Liver (tissue), 9 donors: ENCODE data around the gene PLCB4. TPM values are rescaled to one million over a fixed set of nuclear protein-coding genes. Genes with fewer than 3 reads are reported as not detected.

Source experiments
- DNase-seq: peaks from one replicate; pipeline ENCODE4 v3.0.0-alpha.2; 2017; ENCODE audit warnings: low spot score
- H3K27ac ChIP-seq, 2 donors: one replicate each; pipeline ENCODE4 v1.7.0; 2013; ENCODE audit warnings: inconsistent platforms in 2 of 2, low read length in 2 of 2, control low read depth in 1 of 2, low read depth in 1 of 2, mild to moderate bottlenecking in 1 of 2
- H3K27me3 ChIP-seq, 4 donors: one replicate each; pipeline versions ENCODE4 v1.6.1 to v1.7.0; 2013; ENCODE audit warnings: low read length in 3 of 4, inconsistent platforms in 1 of 4, mild to moderate bottlenecking in 1 of 4, moderate library complexity in 1 of 4; ENCODE audit not compliant: control insufficient read depth in 4 of 4, insufficient read depth in 4 of 4
- H3K36me3 ChIP-seq, 4 donors: one replicate each; pipeline versions ENCODE4 v1.6.1 to v1.7.0; 2013; ENCODE audit warnings: low read length in 3 of 4, mild to moderate bottlenecking in 3 of 4, low read depth in 1 of 4, moderate library complexity in 1 of 4; ENCODE audit not compliant: control insufficient read depth in 4 of 4, insufficient read depth in 3 of 4
- H3K4me1 ChIP-seq, 4 donors: one replicate each; pipeline versions ENCODE4 v1.6.1 to v1.7.0; 2013; ENCODE audit warnings: low read length in 3 of 4, mild to moderate bottlenecking in 3 of 4, moderate library complexity in 1 of 4; ENCODE audit not compliant: control insufficient read depth in 4 of 4, insufficient read depth in 4 of 4
- H3K4me3 ChIP-seq, 3 donors: one replicate each; pipeline versions ENCODE4 v1.6.1 to v1.7.0; 2013; ENCODE audit warnings: low read length in 3 of 3, control low read depth in 1 of 3, low read depth in 1 of 3, mild to moderate bottlenecking in 1 of 3
- H3K9ac ChIP-seq, 2 donors: one replicate each; pipeline ENCODE4 v1.7.0; 2013; ENCODE audit warnings: low read length in 2 of 2, mild to moderate bottlenecking in 2 of 2, moderate library complexity in 2 of 2, control low read depth in 1 of 2, low read depth in 1 of 2
- H3K9me3 ChIP-seq, 4 donors: one replicate each; pipeline versions ENCODE4 v1.6.1 to v1.7.0; 2013; ENCODE audit warnings: low read length in 3 of 4; ENCODE audit not compliant: control insufficient read depth in 4 of 4
- ATF3 ChIP-seq: IDR thresholded peaks from 2 replicates; pipeline ENCODE4 v1.6.1; 2016; ENCODE audit warnings: antibody characterized with exemption
- CTCF ChIP-seq: fragments of 150-350 bp; IDR thresholded peaks from 2 replicates; pipeline ENCODE4 v1.5.1; 2017; ENCODE audit warnings: improper control_type of control experiment, low read depth, low read length; ENCODE audit not compliant: missing input control
- EGR1 ChIP-seq, 2 donors: IDR thresholded peaks; 2 replicates each; pipeline ENCODE4 v1.6.1; 2016 to 2018; ENCODE audit warnings: antibody characterized with exemption in 2 of 2, low read depth in 2 of 2
- FOXA1 ChIP-seq: IDR thresholded peaks from 2 replicates; pipeline ENCODE4 v1.6.1; 2016; ENCODE audit warnings: antibody characterized with exemption
- FOXA2 ChIP-seq: IDR thresholded peaks from 2 replicates; pipeline ENCODE4 v1.6.1; 2016; ENCODE audit warnings: antibody characterized with exemption
- GABPA ChIP-seq, 2 donors: IDR thresholded peaks in 1 of 2; conservative IDR thresholded peaks in 1 of 2; 2 replicates each; pipeline ENCODE4 v1.6.1; 2016; ENCODE audit warnings: antibody characterized with exemption in 2 of 2, mild to moderate bottlenecking in 1 of 2, moderate library complexity in 1 of 2
- HNF4G ChIP-seq: IDR thresholded peaks from 2 replicates; pipeline ENCODE4 v1.6.1; 2016; ENCODE audit warnings: antibody characterized with exemption
- JUND ChIP-seq, 2 donors: IDR thresholded peaks; 2 replicates each; pipeline ENCODE4 v1.6.1; 2016; ENCODE audit warnings: antibody characterized with exemption in 2 of 2
- REST ChIP-seq: IDR thresholded peaks from 2 replicates; pipeline ENCODE4 v1.6.1; 2016; ENCODE audit warnings: antibody characterized with exemption, mild to moderate bottlenecking
- SP1 ChIP-seq: IDR thresholded peaks from 2 replicates; pipeline ENCODE4 v1.6.1; 2018; ENCODE audit warnings: antibody characterized with exemption, mild to moderate bottlenecking
- TAF1 ChIP-seq: conservative IDR thresholded peaks from 2 replicates; pipeline ENCODE4 v1.6.1; 2016; ENCODE audit warnings: antibody characterized with exemption, mild to moderate bottlenecking
- YY1 ChIP-seq: IDR thresholded peaks from 2 replicates; pipeline ENCODE4 v1.6.1; 2016; ENCODE audit warnings: antibody characterized with exemption, mild to moderate bottlenecking
- ZBTB33 ChIP-seq: IDR thresholded peaks from 2 replicates; pipeline ENCODE4 v1.6.1; 2016; ENCODE audit warnings: antibody characterized with exemption
- WGBS: extraction: QIAGEN DNeasy Blood & Tissue Kit; methylation state at CpG from one replicate; pipeline ENCODE4 v1.1.7; 2013; 5-methylcytosine and 5-hydroxymethylcytosine counted together
- polyA plus RNA-seq, 2 donors: library from polyadenylated mRNA; stranded (reverse) in 1 of 2; unstranded in 1 of 2; fragments of 200-250 nt in 1 of 2; fragments of >200 nt in 1 of 2; fragmentation: Nextera tagmentation in 1 of 2; extraction: Ambion mirVana in 1 of 2; gene quantifications; one replicate each; pipeline versions ENCODE4 v1.2.1 to v1.2.3, GENCODE V29; 2013 to 2015
- total RNA-seq, 2 donors: library from RNA; depleted of rRNA; stranded (reverse); fragments of >200 nt; gene quantifications; one replicate each; pipeline ENCODE4 v1.2.3, GENCODE V29; 2014
- donor health status: healthy.
- donor health status: healthy.
- donor health status: healthy.
- donor health status: healthy.
- donor health status: healthy.

Gene PLCB4
- total and polyA plus RNA-seq, 4 donors, result 0.14 to 0.67 (median 0.30) TPM

- TF ChIP-seq SP1 (no peak), ATF3 (no peak)
- Histone ChIP-seq H3K4me3 (no peak overlapping the region), H3K9ac (no peak overlapping the region), H3K27ac (no peak overlapping the region), H3K36me3 (no peaks in the 10 kb centered on the region), H3K9me3 (no peaks in the 10 kb centered on the region), H3K4me1 (no peaks in the 10 kb centered on the region), H3K27me3 (no peaks in the 10 kb centered on the region)
- 99% methylated on average over 1 of the region's 1 CpG for WGBS
- DNase-seq, result no peak
Observed at GRCh38 chr20:9287826-9288225, 218.9 kb downstream of the PLCB4 start.

- 82% methylated on average over 2 of the region's 2 CpGs for WGBS
- no peaks in the 10 kb centered on the region for H3K9me3 ChIP-seq
Observed at GRCh38 chr20:9290331-9290730, 221.4 kb downstream of the PLCB4 start.

More at GRCh38 chr20:9290331-9290730, 221.4 kb downstream of the PLCB4 start:
- Histone ChIP-seq H3K9ac (no peak overlapping the region), H3K4me3 (no peak overlapping the region), H3K36me3 (no peaks in the 10 kb centered on the region), H3K27me3 (peaks cover 0 to 4% (median 0%) of the 10 kb centered on the region in 4 donors), H3K4me1 (no peaks in the 10 kb centered on the region), H3K27ac (no peak overlapping the region)
- no peak for DNase-seq
- TF ChIP-seq REST, result no peak
- no peak for TF ChIP-seq EGR1 (IDR thresholded peaks at IDR 0.05; ENCODE audit: low read depth in 2 of 2)
- no peak for TF ChIP-seq HNF4G
- no peak for TF ChIP-seq FOXA2
- TF ChIP-seq ZBTB33, result no peak
- TF ChIP-seq GABPA (IDR thresholded peaks at IDR 0.05 in 1 of 2, conservative IDR thresholded peaks at IDR 0.05 in 1 of 2), result no peak
- TF ChIP-seq FOXA1, result no peak
- TF ChIP-seq CTCF, result no peak
- no peak for TF ChIP-seq YY1
- TF ChIP-seq TAF1, result no peak
- no peak for TF ChIP-seq SP1
- TF ChIP-seq JUND (IDR thresholded peaks at IDR 0.05), result no peak
